GM18507 (cell line): ENCODE results near the gene CCL19.

Experiments
- DNase-seq: peaks from one replicate; pipeline ENCODE4 v3.0.0; 2011; ENCODE audit warnings: low read depth; ENCODE audit not compliant: insufficient read length; ENCODE audit errors: extremely low spot score
- FAIRE-seq: peaks from 2 replicates; lab custom pipeline; 2011; peaks lifted over from hg19 to GRCh38; lab: Jason Lieb, UNC

The CCL19 gene

GRCh38 chr9:34701023-34701768 is 10.1 kb upstream of the CCL19 start:
- FAIRE-seq (no peak), DNase-seq (peak; percentile 35)

- DNase-seq (no peak), FAIRE-seq (no peak)
These were observed 3.7 kb upstream of the CCL19 start for GRCh38 chr9:34694811-34695210.

- FAIRE-seq (no peak), DNase-seq (no peak)
These were observed 2.5 kb upstream of the CCL19 start for GRCh38 chr9:34693560-34693959.

- FAIRE-seq (no peak), DNase-seq (no peak)
These were observed 850 bp upstream of the CCL19 start for GRCh38 chr9:34691936-34692315.

GRCh38 chr9:34689512-34689911 is 1.6 kb downstream of the CCL19 start:
- DNase-seq = no peak
- no peak for FAIRE-seq

GRCh38 chr9:34689116-34689470 is 2.0 kb downstream of the CCL19 start:
- DNase-seq (no peak), FAIRE-seq (no peak)

GRCh38 chr9:34688329-34689115 is 2.6 kb downstream of the CCL19 start:
- no peak for DNase-seq

GRCh38 chr9:34687276-34688030 is 3.6 kb downstream of the CCL19 start:
- FAIRE-seq (no peak), DNase-seq (no peak)

More at GRCh38 chr9:34688329-34689115, 2.6 kb downstream of the CCL19 start:
- no peak for FAIRE-seq

- DNase-seq = no peak
- no peak for FAIRE-seq
These were observed 4.3 kb downstream of the CCL19 start for GRCh38 chr9:34686732-34687131.

- FAIRE-seq (no peak), DNase-seq (no peak)
These were observed 4.8 kb downstream of the CCL19 start for GRCh38 chr9:34686231-34686630.

GRCh38 chr9:34685591-34685990 is 5.5 kb downstream of the CCL19 start:
- FAIRE-seq (no peak), DNase-seq (no peak)

- DNase-seq (no peak), FAIRE-seq (no peak)
These were observed 6.3 kb downstream of the CCL19 start for GRCh38 chr9:34684816-34685215.

GRCh38 chr9:34684145-34684544 is 6.9 kb downstream of the CCL19 start:
- DNase-seq (no peak), FAIRE-seq (no peak)

- FAIRE-seq = no peak
These were observed 15.2 kb downstream of the CCL19 start for GRCh38 chr9:34675869-34676268.

GRCh38 chr9:34675048-34675714 is 15.9 kb downstream of the CCL19 start:
- peak; percentile 68 for FAIRE-seq
- DNase-seq = peak; percentile 39

More at GRCh38 chr9:34675869-34676268, 15.2 kb downstream of the CCL19 start:
- no peak for DNase-seq

GRCh38 chr9:34674440-34674839 is 16.6 kb downstream of the CCL19 start:
- DNase-seq (no peak), FAIRE-seq (no peak)

- FAIRE-seq = no peak
These were observed 19.8 kb downstream of the CCL19 start for GRCh38 chr9:34671307-34671706.

GRCh38 chr9:34669809-34670562 is 21.1 kb downstream of the CCL19 start:
- FAIRE-seq = no peak
- DNase-seq = no peak

More at GRCh38 chr9:34671307-34671706, 19.8 kb downstream of the CCL19 start:
- no peak for DNase-seq
